Right lobe of liver (tissue), 4 donors: Measurements from ENCODE around the gene ADCK2.

Experiments used
- POLR2A ChIP-seq: fragments of 450-650 bp; IDR thresholded peaks from one replicate; pipeline ENCODE4 v1.6.1; 2017; ENCODE audit warnings: antibody characterized with exemption, mild to moderate bottlenecking
- TF ChIP-seq, protein P1 (sequence below), 4 donors: fragments of 200-600 bp in 3 of 4; fragments of 450-650 bp in 1 of 4; IDR thresholded peaks; one replicate each; pipeline versions ENCODE4 v1.5.1 to v1.8.0; 2016 to 2022; ENCODE audit warnings: antibody characterized with exemption in 4 of 4, mild to moderate bottlenecking in 2 of 4
- donor health status: DM: no; HTN: no; CAD: no.
- donor health status: DM: no; HTN: no; CAD: no.
- donor health status: DM: no; HTN: yes; CAD: no.

DNA sequence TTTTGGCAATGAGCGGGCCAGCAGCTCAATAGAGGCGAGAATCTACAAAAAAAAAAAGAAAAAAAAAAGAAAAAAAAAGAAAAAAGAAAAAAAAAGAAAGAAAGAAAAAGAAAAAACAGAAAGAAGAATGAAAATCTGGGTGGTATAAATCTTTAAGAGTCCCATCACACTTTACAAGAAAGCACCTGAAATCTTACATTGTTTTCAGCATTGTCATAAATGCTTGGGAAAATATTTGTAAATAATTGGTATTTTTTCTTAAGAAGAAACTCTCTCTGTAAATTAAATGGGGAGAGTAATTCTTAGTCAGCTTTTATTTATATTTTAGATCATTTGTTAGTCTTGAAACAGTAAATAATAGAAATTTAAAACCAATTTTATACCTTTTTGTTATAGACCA, 62.0 kb downstream of the ADCK2 start:
- TF ChIP-seq, protein P1, sequence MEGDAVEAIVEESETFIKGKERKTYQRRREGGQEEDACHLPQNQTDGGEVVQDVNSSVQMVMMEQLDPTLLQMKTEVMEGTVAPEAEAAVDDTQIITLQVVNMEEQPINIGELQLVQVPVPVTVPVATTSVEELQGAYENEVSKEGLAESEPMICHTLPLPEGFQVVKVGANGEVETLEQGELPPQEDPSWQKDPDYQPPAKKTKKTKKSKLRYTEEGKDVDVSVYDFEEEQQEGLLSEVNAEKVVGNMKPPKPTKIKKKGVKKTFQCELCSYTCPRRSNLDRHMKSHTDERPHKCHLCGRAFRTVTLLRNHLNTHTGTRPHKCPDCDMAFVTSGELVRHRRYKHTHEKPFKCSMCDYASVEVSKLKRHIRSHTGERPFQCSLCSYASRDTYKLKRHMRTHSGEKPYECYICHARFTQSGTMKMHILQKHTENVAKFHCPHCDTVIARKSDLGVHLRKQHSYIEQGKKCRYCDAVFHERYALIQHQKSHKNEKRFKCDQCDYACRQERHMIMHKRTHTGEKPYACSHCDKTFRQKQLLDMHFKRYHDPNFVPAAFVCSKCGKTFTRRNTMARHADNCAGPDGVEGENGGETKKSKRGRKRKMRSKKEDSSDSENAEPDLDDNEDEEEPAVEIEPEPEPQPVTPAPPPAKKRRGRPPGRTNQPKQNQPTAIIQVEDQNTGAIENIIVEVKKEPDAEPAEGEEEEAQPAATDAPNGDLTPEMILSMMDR (IDR thresholded peaks at IDR 0.05): no peak
- no peak for TF ChIP-seq POLR2A
